K562 (cell line): Measurements from ENCODE around the gene TERB1. TPM values are rescaled to one million over a fixed set of nuclear protein-coding genes. Genes with fewer than 3 reads are reported as not detected.

Experiments
- CHD4 ChIP-seq: fragments of 200-600 bp; sonication (generic); IDR thresholded peaks from 3 replicates; pipeline ENCODE4 v1.6.1; 2012; ENCODE audit warnings: low read depth, mild to moderate bottlenecking, mixed read lengths, low read length, inconsistent platforms; ENCODE audit not compliant: insufficient read depth, insufficient replicate concordance, poor library complexity, severe bottlenecking
- MTA3 ChIP-seq: fragments of 450-650 bp; formaldehyde crosslinking; IDR thresholded peaks from 2 replicates; pipeline ENCODE4 v1.6.1; 2017; ENCODE audit warnings: mild to moderate bottlenecking, borderline replicate concordance
- NR2C1 ChIP-seq, 2 experiments: fragments of 450-650 bp; IDR thresholded peaks; 2 replicates each; pipeline ENCODE4 v1.6.1; 2017; ENCODE audit warnings: mild to moderate bottlenecking in 2 of 2, antibody characterized with exemption in 1 of 2, inconsistent platforms in 1 of 2, missing compliant biosample characterization in 1 of 2, missing genetic modification characterization in 1 of 2
- POLR2AphosphoS5 ChIP-seq: IDR thresholded peaks from 2 replicates; pipeline ENCODE4 v1.6.1; 2011; ENCODE audit warnings: mild to moderate bottlenecking, low read depth, low read length, moderate library complexity; ENCODE audit not compliant: control insufficient read depth, insufficient read depth
- TOE1 ChIP-seq, 2 experiments: fragments of 450-650 bp in 1 of 2; sonication (generic) in 1 of 2; formaldehyde crosslinking in 1 of 2; IDR thresholded peaks; 2 replicates each; pipeline versions ENCODE4 v1.7.1 to v1.8.0; 2016 to 2022; ENCODE audit warnings: borderline replicate concordance in 2 of 2, mild to moderate bottlenecking in 2 of 2, antibody characterized with exemption in 1 of 2, inconsistent platforms in 1 of 2, low read depth in 1 of 2, missing genetic modification reagents in 1 of 2, moderate library complexity in 1 of 2
- ZNF133 ChIP-seq: fragments of 250-450 bp; sonication (Bioruptor Pico); IDR thresholded peaks from 2 replicates; pipeline ENCODE4 v1.4.0; 2020; ENCODE audit warnings: mild to moderate bottlenecking
- ZNF239 ChIP-seq: fragments of 250-450 bp; sonication (Bioruptor Pico); IDR thresholded peaks from 2 replicates; pipeline ENCODE4 v1.4.0; 2020; ENCODE audit warnings: mild to moderate bottlenecking
- ZNF408 ChIP-seq: fragments of 250-450 bp; sonication (Bioruptor Pico); IDR thresholded peaks from 2 replicates; pipeline ENCODE4 v1.4.0; 2020; ENCODE audit warnings: low read depth, mild to moderate bottlenecking, moderate library complexity
- ZNF507 ChIP-seq: conservative IDR thresholded peaks from 2 replicates; pipeline ENCODE4 v1.6.1; 2017; ENCODE audit warnings: missing genetic modification characterization, missing compliant biosample characterization
- ZNF551 ChIP-seq: fragments of 250-450 bp; sonication (Bioruptor Pico); IDR thresholded peaks from 2 replicates; pipeline ENCODE4 v1.5.0; 2021; ENCODE audit warnings: mild to moderate bottlenecking, moderate library complexity
- ZNF79 ChIP-seq: fragments of 250-450 bp; sonication (Bioruptor Pico); IDR thresholded peaks from 2 replicates; pipeline ENCODE4 v1.4.0; 2020; ENCODE audit warnings: low read depth, mild to moderate bottlenecking, moderate library complexity
- polyA plus RNA-seq, 8 experiments: library from polyadenylated mRNA; depleted of rRNA in 4 of 8; stranded (reverse) in 5 of 8; unstranded in 3 of 8; fragments of >200 nt; fragmentation: Nextera tagmentation in 2 of 8; fragmentation: Illumina TruSeq in 1 of 8; extraction: Ambion mirVana in 2 of 8; extraction: Trizol in 1 of 8; gene quantifications; 2 replicates each; pipeline versions ENCODE4 v1.2.1 to v1.2.3, GENCODE V29; 2011 to 2014; ENCODE audit warnings: inconsistent platforms in 1 of 8, missing spikeins in 1 of 8
- total RNA-seq, 7 experiments: library from RNA; depleted of rRNA in 6 of 7; stranded (reverse); fragments of >200 nt in 6 of 7; fragmentation: Illumina TruSeq in 2 of 7; extraction: Trizol in 2 of 7; gene quantifications; 2 replicates each; pipeline versions ENCODE4 v1.2.1 to v1.2.3, GENCODE V29; 2011 to 2021; ENCODE audit warnings: low replicate concordance in 1 of 7
- TF ChIP-seq, protein P1 (sequence below): sonication (generic); formaldehyde crosslinking; IDR thresholded peaks from 2 replicates; pipeline ENCODE4 v1.8.0; 2023; ENCODE audit warnings: mild to moderate bottlenecking, missing genetic modification reagents
- TF ChIP-seq, protein P2 (sequence below): fragments of 450-650 bp; IDR thresholded peaks from 2 replicates; pipeline ENCODE4 v1.6.1; 2016; ENCODE audit warnings: mild to moderate bottlenecking, moderate library complexity

Gene TERB1
- total and polyA plus RNA-seq, 9 of the 15 experiments (the other 6 are each of a cell fraction or from before 2014, with no cell fraction given) = not detected

DNA sequence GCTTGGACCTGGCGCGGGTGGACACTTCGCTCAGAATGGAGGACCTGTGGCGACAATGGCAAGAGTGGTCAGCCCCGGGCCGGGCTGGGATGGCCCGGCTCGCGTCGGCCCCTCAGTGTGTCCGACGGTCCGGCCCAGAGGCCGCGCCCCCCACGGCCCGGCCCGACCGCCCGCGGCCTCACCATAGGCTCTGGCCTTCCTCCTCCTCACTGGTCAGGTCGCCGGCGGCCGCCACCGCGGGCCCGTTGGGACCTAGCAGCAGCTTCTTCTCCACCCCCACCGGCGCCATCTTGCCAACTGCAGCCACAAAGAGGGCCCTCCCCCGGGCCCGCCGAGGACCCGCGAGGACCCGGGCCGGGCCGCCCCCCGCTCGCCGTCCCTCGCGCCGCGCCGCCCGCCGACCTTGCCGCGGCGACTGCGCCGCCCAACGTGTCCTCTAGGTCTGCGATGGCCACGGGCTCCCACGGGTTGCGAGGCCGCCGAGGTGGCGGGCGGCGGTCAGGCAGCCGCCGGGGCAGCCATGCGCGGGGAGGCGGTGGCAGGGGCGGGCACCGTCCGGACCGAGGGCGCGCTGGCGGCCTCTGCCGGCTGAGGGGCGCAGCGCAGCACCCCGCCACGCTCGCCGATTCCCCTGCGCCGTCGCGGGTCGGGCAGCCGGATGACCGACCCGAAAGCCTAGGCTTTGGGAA, 49.9 kb downstream of the TERB1 start, which contains the start of gene DYNC1LI2 (continued):
- TF ChIP-seq MTA3 (no peak), ZNF79 (CRISPR knock-in tag) (no peak), ZNF551 (no peak), TOE1 (IDR thresholded peaks at IDR 0.05; ENCODE audit: borderline replicate concordance) (no peak), TOE1 (CRISPR knock-in tag; IDR thresholded peaks at IDR 0.05; ENCODE audit: borderline replicate concordance, low read depth) (no peak), CHD4 (no peak), ZNF239 (CRISPR knock-in tag) (no peak), ZNF507 (tag) (no peak), POLR2AphosphoS5 (peak; percentile 65; the same call in 1 of the 2 replicates), NR2C1 (IDR thresholded peaks at IDR 0.05) (no peak), NR2C1 (tag; IDR thresholded peaks at IDR 0.05) (no peak), ZNF133 (no peak), ZNF408 (CRISPR knock-in tag) (no peak)
- TF ChIP-seq, protein P1, sequence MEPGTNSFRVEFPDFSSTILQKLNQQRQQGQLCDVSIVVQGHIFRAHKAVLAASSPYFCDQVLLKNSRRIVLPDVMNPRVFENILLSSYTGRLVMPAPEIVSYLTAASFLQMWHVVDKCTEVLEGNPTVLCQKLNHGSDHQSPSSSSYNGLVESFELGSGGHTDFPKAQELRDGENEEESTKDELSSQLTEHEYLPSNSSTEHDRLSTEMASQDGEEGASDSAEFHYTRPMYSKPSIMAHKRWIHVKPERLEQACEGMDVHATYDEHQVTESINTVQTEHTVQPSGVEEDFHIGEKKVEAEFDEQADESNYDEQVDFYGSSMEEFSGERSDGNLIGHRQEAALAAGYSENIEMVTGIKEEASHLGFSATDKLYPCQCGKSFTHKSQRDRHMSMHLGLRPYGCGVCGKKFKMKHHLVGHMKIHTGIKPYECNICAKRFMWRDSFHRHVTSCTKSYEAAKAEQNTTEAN (CRISPR knock-in tag) = no peak
- TF ChIP-seq, protein P2, sequence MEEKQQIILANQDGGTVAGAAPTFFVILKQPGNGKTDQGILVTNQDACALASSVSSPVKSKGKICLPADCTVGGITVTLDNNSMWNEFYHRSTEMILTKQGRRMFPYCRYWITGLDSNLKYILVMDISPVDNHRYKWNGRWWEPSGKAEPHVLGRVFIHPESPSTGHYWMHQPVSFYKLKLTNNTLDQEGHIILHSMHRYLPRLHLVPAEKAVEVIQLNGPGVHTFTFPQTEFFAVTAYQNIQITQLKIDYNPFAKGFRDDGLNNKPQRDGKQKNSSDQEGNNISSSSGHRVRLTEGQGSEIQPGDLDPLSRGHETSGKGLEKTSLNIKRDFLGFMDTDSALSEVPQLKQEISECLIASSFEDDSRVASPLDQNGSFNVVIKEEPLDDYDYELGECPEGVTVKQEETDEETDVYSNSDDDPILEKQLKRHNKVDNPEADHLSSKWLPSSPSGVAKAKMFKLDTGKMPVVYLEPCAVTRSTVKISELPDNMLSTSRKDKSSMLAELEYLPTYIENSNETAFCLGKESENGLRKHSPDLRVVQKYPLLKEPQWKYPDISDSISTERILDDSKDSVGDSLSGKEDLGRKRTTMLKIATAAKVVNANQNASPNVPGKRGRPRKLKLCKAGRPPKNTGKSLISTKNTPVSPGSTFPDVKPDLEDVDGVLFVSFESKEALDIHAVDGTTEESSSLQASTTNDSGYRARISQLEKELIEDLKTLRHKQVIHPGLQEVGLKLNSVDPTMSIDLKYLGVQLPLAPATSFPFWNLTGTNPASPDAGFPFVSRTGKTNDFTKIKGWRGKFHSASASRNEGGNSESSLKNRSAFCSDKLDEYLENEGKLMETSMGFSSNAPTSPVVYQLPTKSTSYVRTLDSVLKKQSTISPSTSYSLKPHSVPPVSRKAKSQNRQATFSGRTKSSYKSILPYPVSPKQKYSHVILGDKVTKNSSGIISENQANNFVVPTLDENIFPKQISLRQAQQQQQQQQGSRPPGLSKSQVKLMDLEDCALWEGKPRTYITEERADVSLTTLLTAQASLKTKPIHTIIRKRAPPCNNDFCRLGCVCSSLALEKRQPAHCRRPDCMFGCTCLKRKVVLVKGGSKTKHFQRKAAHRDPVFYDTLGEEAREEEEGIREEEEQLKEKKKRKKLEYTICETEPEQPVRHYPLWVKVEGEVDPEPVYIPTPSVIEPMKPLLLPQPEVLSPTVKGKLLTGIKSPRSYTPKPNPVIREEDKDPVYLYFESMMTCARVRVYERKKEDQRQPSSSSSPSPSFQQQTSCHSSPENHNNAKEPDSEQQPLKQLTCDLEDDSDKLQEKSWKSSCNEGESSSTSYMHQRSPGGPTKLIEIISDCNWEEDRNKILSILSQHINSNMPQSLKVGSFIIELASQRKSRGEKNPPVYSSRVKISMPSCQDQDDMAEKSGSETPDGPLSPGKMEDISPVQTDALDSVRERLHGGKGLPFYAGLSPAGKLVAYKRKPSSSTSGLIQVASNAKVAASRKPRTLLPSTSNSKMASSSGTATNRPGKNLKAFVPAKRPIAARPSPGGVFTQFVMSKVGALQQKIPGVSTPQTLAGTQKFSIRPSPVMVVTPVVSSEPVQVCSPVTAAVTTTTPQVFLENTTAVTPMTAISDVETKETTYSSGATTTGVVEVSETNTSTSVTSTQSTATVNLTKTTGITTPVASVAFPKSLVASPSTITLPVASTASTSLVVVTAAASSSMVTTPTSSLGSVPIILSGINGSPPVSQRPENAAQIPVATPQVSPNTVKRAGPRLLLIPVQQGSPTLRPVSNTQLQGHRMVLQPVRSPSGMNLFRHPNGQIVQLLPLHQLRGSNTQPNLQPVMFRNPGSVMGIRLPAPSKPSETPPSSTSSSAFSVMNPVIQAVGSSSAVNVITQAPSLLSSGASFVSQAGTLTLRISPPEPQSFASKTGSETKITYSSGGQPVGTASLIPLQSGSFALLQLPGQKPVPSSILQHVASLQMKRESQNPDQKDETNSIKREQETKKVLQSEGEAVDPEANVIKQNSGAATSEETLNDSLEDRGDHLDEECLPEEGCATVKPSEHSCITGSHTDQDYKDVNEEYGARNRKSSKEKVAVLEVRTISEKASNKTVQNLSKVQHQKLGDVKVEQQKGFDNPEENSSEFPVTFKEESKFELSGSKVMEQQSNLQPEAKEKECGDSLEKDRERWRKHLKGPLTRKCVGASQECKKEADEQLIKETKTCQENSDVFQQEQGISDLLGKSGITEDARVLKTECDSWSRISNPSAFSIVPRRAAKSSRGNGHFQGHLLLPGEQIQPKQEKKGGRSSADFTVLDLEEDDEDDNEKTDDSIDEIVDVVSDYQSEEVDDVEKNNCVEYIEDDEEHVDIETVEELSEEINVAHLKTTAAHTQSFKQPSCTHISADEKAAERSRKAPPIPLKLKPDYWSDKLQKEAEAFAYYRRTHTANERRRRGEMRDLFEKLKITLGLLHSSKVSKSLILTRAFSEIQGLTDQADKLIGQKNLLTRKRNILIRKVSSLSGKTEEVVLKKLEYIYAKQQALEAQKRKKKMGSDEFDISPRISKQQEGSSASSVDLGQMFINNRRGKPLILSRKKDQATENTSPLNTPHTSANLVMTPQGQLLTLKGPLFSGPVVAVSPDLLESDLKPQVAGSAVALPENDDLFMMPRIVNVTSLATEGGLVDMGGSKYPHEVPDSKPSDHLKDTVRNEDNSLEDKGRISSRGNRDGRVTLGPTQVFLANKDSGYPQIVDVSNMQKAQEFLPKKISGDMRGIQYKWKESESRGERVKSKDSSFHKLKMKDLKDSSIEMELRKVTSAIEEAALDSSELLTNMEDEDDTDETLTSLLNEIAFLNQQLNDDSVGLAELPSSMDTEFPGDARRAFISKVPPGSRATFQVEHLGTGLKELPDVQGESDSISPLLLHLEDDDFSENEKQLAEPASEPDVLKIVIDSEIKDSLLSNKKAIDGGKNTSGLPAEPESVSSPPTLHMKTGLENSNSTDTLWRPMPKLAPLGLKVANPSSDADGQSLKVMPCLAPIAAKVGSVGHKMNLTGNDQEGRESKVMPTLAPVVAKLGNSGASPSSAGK = no peak
